Measurements from ENCODE around the gene MYZAP.

GRCh38 chr15:57575363-57575762 is 16.3 kb upstream of the MYZAP start:
- TF ChIP-seq CTCF (conservative IDR thresholded peaks at IDR 0.05; ENCODE audit: low read depth, low read length) (no peak), EZH2 (IDR thresholded peaks at IDR 0.05; ENCODE audit: low read length, unreplicated experiment) (no peak)

All from PC-3 (cell line).